Bladder microvascular endothelial cell (primary cell): ENCODE data around the gene PAQR5. TPM values are rescaled to one million over a fixed set of nuclear protein-coding genes. Genes with fewer than 3 reads are reported as not detected.

Experiments
- total RNA-seq: library from RNA; depleted of rRNA; stranded (reverse); fragments of >200 nt; gene quantifications from 2 replicates; pipeline ENCODE4 v1.2.3, GENCODE V29; 2014

The PAQR5 gene
- under 0.01 and 0.06 TPM in 2 replicates for total RNA-seq

GRCh38 chr15:69298697-69299441 lies at the start of gene PAQR5:
TSS of gene PAQR5 (plus strand) at chr15:69298912. CDS start at chr15:69360081, 61,169 bp downstream.

GRCh38 chr15:69413822-69414700 lies 115.3 kb downstream of the PAQR5 start, which contains the start of gene KIF23:
TSS of gene KIF23 (plus strand) at chr15:69414349. CDS start at chr15:69414466, 117 bp downstream.

GRCh38 chr15:69452692-69453521 lies 154.2 kb downstream of the PAQR5 start, which contains the start of gene RPLP1:
TSS of gene RPLP1 (plus strand) at chr15:69452818. CDS start at chr15:69452949, 131 bp downstream.

Other genes starting within 250 kb of the PAQR5 start
- 56.7 and 137 TPM in 2 replicates for gene GLCE, start 138.3 kb upstream of the PAQR5 start, total RNA-seq
- gene KIF23, start 115.4 kb downstream of the PAQR5 start, total RNA-seq = 29.3 and 31.5 TPM in 2 replicates
- 34.1 and 52.0 TPM in 2 replicates for gene RPLP1, start 153.9 kb downstream of the PAQR5 start, total RNA-seq